NCI-H748 (cell line): ENCODE results near the gene NRSN2.

Experiments
- DNase-seq: peaks from one replicate; lab custom pipeline; 2025; ENCODE audit not compliant: unreplicated experiment; lab: John Stamatoyannopoulos, UW

NRSN2 gene

GRCh38 chr20:346640-347316 lies at the start of gene NRSN2:
Gene NRSN2, plus strand, starts transcription at chr20:347111. Its CDS starts 2,533 bp downstream, at chr20:349644.
- peak; percentile 84 for DNase-seq

GRCh38 chr20:297925-298775 lies 48.8 kb upstream of the NRSN2 start:
- peak; percentile 89 for DNase-seq

- DNase-seq = no peak
Measured at GRCh38 chr20:298776-299391, 48.0 kb upstream of the NRSN2 start.

DNA sequence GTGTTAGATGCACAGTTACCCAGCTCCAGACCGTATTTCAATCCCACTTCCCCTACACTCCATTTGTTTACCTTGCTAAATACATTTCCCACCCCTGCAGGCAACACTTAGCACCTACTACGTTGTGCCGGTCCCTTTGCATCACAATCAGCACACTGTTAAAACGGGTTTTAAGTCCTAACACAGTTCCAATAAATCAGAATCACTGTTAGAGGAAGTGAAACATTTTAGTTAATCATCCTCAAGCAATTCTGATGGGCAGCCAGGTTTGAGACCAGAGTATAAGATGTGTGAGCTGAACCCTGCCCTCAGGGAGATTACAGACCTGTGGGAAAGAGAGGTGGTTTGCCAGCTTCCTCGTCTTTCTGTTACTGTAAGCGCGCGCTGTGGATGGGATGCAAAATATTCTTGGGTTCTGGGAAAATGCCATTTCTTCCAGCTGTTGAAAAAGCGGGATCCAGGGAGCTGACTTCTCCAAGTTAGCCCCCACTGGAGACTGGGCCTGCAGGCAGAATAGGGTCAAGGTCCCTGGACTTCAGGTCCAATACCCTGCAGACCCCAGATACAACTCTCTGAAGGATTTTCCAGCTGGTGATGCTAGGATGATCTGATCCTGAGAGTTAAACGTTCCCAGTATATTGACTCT lies 46.4 kb upstream of the NRSN2 start:
- DNase-seq = peak; percentile 32

DNA sequence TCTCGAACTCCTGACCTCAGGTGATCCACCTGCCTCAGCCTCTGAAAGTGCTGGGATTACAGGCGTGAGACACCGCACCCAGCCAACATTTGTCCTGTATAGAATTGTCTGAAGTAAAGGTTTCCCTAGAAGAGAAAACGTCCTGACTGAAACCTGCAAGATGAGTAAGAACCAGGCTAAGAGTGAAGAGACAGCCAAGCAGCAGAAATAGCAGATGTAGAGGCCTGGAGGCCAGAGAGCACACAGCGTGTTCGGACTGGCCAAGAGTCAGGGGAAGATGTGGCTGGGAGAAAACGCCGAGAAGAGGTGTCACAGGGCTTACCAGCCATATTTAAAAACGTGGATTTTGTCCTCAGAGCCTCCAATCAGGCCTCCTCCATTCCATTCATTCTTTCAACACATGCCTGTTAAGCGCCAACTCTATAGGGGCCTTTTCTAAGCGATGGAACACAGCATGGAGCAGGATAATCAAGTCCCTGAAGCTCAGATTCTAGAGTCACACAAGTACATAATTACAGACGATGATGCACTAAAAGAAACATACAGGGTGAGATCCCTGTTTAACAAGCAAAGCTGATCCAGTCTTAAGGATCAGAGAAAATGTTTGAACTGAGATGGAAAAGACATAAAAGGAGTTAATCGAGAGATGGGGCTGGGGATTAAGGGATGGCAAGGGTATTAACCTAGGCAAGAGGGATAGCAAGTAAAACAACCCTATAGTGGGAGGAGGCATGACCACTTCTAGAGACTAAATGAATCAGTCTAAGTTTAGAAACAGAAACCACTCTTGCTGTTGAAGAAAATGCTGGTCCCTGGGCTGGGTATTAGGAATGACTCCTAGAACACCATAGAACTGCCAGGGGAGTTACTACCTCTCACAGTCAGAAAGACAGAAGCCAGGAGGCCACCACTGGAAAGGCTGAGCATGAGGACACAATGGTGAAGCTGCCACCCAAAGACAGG lies 44.7 kb upstream of the NRSN2 start:
- no peak for DNase-seq

DNA sequence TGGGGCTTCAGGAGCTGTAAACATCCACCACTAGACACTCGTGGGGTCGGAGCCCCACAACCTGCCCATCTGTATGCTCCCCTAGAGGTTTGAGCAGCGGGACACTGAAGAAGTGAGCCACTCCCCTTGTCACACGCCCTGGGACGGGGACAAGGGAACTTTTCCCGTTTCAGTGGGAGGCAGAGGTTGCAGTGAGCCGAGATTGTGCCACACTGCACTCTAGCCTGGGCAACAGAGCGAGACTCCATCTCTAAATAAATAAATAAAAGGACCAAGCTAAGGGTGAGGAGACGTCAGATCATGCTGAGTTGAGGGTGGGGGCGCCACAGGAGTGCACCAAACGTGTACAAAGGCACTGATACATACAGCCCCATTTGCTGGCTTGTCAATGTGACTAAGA lies 41.2 kb upstream of the NRSN2 start:
- DNase-seq = no peak

- no peak for DNase-seq
Measured at GRCh38 chr20:308427-309038, 38.4 kb upstream of the NRSN2 start.

DNA sequence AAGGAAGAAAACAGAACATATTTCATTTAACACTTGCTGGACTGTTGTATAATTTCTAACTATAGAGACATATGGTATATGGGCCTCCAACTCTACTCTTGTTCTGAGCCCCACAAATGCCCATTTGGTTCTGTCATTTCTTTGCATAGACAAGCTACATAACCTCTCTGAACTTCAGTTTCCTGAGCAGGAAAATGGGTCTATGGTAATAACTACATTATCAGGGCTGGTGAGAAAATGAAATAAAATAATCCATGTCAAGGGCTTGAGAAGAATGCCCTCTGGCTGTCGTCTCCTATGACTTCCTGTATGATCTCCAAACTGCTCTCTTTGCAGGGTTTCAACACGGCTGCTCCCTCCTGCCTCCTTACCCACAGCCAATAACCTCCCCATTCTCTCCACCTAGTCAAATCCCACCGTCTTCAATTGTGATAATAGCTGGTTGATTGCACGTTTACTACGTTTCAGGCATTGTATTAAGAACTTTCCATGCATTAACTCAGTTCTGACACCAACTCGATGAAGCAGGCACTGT lies 37.5 kb upstream of the NRSN2 start:
- DNase-seq = no peak

- peak; percentile 100 for DNase-seq
Measured at GRCh38 chr20:309841-310644, 36.9 kb upstream of the NRSN2 start.

DNA sequence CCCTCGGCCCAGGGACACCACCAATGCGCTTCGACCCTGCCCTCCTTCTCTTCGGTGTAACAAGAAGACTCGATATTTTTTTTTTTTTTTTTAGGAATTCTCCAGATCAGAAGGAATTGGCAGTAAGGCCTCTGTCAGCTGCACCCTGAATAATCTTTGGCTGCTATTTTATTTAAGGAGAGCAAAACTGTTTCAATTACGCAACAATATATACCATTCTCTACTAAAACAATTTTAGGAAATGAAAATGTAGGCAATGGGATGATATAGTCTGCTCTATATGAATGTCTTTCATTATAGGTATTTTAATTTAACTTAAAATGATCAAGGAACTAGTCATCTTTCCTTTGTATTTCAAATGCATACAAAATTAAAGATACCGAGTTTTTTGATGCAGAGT lies 36.3 kb upstream of the NRSN2 start:
- DNase-seq = no peak

DNA sequence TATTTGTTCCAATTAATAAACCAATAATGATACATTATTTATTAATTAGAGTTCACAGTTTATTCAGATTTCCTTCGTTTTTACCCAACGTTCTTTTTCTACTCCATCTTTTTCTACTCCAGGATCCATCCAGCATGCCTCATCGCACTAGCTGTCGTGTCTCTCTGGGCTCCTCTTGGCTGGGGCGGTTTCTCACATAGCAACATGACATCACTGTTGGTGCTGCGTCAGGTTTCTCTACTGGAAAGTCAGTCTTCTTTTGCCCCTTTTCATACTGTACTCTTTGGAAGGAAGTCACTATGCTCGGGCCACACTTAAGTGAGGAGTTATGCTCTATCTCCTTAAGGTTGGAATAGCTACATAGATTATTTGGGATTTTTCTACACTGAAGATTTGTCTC lies 35.3 kb upstream of the NRSN2 start:
- no peak for DNase-seq

GRCh38 chr20:312067-312466 lies 34.8 kb upstream of the NRSN2 start:
- DNase-seq = no peak

DNA sequence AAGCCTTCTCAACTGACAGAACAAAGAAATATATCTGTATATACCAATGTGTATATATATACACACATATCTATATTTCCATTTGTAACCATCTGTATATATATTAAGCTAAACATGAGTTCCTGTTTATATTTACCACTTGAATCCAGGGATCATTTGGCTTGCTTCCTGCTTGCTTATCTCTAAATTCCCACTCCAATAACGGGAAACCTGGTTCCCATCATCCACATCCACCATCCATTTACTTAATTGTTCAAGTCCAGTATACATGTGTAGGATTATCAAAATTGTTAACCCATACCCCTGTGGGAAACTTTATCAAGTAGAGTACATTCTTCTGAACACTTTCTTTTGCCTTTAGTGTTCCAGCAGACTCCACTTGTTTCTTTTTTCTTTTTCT lies 34.0 kb upstream of the NRSN2 start:
- DNase-seq = no peak

DNA sequence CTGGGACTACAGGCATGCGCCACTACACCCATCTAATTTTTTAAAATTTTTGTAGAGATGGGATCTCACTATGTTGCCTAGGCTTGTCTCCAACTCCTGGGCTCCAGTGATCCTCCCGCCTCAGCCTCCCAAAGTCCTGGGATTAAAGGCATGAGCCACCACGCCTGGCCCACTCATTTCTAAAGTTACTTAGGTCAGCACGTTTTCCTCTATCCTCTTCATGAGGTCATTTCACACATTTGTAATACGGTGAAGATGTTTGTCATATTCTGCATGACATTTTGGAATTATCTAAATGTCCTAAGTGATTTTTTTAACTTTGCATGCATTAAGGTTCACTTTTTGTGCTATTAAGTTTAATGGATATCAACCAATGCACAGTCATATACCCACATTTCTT lies 33.5 kb upstream of the NRSN2 start:
- no peak for DNase-seq

- DNase-seq = no peak
Measured at GRCh38 chr20:313948-314347, 33.0 kb upstream of the NRSN2 start.

- DNase-seq = no peak
Measured at GRCh38 chr20:316316-317068, 30.4 kb upstream of the NRSN2 start.

DNA sequence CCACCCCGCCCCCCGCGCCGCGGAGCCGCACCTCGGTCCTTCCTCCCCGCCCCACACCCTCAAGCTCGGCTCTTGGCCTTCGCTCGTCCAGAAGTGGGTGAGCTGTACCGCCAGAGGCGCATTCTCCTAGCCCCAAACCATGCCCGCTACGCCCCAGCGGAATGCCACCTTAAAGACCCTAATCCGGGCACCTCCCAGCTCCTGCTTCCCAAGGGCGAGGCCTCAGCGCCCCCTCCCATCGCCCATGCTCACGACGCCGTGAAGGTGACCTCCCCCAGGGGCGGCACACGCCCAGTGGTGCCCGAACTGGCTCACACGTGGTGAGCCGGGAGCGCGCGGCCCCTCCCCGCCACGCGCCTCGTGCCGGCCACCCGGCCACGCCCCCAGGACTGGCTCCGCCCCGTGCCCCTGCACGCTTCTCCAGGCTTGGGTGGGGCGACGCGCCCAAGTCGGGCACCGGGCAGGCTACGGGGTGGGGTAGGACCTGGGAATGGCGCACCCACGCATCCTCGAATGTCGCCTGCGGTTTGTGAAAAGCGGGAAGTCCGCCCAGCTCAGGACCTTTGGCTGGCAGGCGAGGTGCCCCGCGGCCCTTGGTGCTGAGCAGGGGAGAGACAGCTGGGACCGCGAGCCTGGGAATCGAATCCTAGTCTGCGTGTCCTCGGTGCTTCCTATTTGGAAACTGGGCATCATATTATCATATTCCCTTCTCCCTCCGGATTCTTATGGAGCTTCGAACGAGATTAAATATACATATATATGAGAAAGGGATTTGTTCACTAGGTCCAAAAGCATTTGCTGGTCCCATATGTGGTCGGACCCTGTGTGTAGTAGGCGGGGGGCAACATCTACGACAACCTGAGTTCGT lies 22.5 kb upstream of the NRSN2 start:
- peak; percentile 98 for DNase-seq
